HG03520 (cell line): ENCODE results near the gene IGFL4.

Source experiments
- ATAC-seq: cut with Tn5 transposase; IDR thresholded peaks from one replicate; pipeline ENCODE4 v1.9.1; 2021; ENCODE audit warnings: mild to moderate bottlenecking, moderate library complexity; ENCODE audit not compliant: unreplicated experiment

IGFL4 gene

GRCh38 chr19:46022431-46023310 lies 18.1 kb downstream of the IGFL4 start, which contains the start of gene PGLYRP1:
Gene PGLYRP1 (minus strand): TSS chr19:46023053. CDS start chr19:46023021, 32 bp downstream.
- ATAC-seq = no peak

DNA sequence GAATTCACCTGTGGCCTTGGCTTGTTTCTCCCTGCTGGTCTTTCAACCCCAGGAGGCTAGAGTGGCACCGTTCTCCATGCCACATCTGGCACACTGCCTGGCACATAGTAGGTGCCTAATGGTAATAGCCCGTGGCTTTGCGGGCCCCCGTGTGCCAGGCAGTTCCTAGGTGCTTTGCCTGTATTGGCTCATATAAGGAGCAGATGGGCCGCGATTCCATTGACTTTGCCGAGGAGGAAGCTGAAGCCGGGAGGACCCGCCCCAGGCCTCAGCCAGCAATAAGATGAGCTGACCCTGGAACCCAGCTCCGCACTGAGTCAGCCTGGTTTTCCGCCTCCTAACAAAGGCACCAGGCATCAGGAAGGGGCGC lies 18.8 kb downstream of the IGFL4 start:
- ATAC-seq = no peak

DNA sequence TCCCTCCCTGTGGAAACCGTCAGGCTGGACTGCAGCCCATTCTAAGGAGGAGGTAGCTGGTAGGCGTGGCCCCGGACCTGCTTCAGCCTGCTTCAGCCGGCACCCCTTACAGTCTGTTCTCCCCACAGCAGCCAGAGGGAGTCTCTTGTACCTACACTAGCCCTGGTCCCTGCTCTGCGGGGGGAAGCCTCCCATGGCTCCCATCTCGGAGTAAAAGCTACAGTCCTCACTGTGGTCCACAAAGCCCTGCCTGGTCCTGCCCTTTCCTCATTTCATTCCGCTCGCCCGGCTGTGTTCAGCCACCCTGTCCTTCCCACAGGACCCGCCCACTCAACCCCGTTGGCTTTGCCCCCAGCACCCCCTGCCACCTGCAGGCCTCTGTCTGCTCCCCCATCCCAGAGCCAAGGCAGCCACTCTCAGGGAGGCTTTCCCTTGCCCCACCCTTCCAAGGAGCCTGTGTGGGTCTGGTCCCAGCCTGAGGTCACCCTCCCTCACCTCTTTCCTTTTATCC lies 19.2 kb downstream of the IGFL4 start:
- no peak for ATAC-seq

DNA sequence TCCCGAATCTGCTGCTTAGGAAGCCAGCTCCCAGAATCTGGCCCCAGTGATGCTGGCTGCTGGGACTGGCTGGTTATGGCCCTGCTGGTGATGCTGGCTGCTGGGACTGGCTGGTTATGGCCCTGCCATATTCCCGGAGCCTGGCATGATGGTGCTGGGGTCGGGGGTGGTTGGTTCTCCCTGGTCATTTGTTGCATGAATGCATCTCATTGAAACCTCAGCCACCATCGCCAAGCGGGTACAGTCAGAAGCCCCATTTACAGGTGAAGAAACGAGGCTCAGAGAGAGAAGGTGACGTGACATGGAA lies 20.0 kb downstream of the IGFL4 start:
- ATAC-seq = no peak

GRCh38 chr19:46019270-46019669 lies 21.5 kb downstream of the IGFL4 start:
- no peak for ATAC-seq

- ATAC-seq = no peak
Measured at GRCh38 chr19:46018729-46019251, 22.0 kb downstream of the IGFL4 start.

DNA sequence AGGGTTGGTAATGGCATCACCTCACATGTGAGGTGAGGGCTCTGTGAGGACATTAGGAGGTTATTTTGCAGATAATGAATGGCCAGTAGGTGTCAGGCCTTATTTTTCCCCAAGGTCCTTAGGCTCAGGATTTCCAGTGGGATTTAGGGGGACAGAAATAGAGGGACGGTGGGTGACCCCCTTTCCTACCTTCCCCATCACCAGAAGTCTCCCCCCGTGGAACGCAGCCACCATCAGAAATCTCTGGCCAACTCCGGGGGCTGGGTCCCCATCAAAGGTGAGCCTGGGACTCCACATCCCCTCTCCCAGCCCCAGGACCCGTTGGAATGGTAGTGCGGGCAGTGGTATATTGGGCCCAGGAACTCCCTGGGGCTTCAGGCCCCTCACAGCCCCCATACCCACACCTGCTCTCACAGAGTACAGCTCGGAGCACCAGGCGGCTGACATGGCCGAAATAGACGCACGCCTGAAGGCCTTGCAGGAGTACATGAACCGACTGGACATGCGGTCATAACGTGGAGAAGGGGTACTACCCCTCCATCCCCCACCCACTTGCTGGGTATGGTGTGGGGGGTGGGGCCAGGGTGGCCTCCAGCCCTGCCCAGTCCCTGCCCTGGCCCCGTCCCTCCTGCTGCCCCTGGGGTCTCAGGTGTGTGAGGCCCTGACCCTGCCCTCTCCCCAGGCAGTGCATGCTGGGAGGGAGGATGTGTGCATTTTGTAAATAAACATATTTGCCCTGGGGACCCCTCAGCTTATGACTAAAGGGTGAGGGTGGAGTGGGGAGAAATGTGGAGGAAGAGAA lies 22.7 kb downstream of the IGFL4 start:
- no peak for ATAC-seq

GRCh38 chr19:46017095-46017429 lies 23.7 kb downstream of the IGFL4 start:
- no peak for ATAC-seq

DNA sequence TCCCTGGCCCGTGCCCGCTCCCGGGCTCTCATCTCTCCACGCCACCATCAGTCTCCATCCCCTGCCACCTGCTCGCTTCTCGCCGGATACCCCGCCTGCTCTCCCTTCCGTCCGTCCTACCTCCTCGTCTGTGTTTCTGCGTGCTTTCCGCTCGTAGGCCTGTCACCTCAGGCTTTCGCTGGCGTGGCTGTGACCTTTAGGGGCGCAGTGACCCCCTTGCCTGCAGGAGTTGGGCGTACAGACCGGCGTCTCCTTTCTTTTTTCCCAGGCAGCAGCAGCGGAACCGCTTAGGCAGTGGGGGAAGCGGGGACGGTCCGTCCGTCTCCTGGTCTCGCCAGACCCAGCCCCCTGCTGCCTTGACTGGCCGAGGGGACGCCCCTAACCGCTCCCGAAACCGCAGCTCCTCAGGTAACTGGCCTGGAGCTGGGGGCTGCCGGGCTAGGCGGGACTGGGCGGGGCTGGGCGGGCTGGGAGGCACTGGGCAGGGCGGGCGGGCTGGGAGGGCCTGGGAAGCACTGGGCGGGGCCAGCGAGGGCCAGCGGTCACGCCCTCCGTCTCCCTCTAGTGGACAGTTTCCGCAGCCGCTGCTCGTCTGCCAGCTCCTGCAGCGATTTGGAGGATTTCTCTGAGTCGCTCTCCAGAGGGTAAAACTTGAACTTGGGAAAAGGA lies 24.2 kb downstream of the IGFL4 start:
- no peak for ATAC-seq

DNA sequence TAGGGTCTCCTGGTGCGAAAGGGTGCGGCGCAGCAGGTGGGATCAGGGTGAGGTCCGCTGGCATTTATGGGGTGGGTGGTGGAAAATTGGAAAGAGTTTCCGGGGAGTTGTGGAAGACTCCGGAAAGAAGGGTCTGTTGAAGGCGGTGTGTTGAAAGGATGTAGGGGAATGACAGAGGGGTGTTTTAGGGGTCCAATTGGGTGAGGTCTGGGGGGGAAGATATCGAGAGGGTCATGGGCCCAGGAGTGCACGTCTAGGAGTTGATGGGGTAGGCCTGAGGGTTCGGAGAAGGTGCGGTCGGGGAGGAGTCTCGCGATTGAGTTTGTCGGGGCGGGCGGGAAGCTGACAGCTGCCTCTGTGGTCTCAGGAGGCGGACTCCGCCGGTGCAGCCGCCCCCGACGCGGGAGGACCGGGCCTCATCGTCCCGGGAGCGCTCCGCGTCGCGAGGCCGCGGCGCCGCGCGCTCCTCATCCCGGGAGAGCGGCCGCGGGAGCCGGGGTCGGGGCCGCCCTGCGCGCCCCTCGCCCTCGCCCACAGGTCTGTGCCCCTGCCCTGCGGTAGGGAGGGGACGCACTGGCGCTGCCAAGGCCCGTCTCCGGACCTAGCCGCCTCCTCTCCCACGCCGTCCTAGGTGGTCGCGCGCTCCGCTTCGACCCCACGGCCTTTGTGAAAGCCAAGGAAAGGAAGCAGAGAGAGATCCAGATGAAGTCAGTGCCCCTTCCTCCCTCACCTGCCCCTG lies 24.9 kb downstream of the IGFL4 start:
- ATAC-seq = no peak

- ATAC-seq = no peak
Measured at GRCh38 chr19:46014941-46015686, 25.7 kb downstream of the IGFL4 start.

GRCh38 chr19:46014534-46014933 lies 26.3 kb downstream of the IGFL4 start:
- no peak for ATAC-seq

- ATAC-seq = no peak
Measured at GRCh38 chr19:46009530-46010510, 31.0 kb downstream of the IGFL4 start.

DNA sequence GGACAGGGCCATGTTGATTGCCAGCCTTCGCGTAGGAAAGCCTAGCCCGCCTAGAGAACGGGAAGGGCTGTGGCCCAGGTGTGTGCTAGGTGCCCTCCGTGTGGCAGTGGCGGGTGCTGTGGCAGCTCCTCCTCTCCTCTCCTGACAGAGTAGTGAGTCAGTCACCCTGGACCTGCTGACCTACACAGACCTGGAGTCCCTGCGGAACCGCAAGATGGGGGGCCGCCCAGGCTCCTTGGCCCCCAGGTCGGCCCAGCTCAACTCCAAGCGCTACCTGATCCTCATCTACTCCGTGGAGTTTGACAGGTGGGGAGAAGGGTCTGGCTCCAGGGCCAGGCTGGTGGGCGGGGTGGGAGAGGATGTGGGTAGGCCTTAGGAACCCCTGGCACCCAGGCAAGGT lies 34.4 kb downstream of the IGFL4 start:
- ATAC-seq = no peak

DNA sequence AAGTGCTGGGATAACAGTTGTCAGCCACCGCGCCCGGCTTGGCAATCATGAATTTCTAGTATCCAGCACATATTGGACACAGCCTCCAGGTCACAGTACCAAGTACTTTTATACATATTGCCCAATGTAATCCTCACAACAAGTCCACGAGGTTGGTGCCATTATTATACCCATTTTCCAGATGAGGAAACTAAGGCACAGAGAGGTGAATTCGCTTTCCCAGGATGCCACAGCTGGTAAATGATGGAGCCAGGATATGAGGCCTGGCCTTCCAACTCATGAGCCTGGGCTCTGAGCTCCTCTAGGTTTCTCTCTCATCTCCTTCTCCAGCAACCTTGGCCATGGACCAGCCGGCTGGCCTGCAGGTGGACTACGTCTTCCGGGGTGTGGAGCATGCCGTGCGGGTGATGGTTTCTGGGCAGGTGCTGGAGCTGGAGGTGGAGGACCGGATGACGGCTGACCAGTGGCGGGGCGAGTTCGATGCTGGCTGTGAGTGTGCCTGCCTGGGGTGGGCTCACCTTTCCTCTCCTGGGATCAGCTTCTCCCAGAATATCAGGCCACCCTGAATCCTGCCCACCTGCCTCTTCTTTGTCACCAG lies 38.0 kb downstream of the IGFL4 start:
- no peak for ATAC-seq

DNA sequence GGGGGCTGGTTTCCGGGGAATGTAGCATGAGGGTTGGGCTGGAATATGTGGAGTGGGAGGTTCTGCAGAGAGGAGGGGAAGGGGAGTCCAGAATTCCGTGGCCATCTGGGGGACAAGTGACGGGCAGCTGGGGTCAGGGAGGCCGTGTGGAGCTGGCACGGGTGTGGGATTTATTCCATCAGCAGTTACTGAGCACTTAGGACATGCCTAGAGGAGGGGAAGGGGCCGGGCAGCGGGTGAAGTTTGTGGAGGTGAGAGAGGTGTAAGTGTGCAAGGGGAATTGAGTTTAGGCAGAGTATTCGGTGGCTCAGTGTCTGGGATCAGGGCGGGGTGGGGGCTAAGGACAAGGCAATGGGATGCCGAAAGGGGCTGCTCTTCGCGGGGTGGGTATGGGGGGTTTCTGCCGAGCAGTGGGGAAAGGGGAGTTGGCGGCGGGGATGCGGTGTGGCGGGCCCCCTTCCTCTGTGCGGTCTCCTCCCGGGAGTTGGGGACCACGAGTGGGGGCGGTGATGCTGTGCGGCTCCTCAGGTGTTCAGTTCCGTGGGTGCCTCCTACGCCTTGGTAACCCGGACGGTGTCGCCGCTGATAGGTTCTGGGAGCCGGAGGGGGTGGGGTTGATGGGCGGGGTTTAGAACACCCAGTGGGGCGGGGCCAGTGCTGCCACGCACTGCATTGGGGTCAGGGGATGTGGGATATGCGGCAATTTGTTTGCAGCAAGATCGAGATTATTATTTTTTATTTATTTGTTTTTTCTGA lies 40.1 kb downstream of the IGFL4 start:
- no peak for ATAC-seq

DNA sequence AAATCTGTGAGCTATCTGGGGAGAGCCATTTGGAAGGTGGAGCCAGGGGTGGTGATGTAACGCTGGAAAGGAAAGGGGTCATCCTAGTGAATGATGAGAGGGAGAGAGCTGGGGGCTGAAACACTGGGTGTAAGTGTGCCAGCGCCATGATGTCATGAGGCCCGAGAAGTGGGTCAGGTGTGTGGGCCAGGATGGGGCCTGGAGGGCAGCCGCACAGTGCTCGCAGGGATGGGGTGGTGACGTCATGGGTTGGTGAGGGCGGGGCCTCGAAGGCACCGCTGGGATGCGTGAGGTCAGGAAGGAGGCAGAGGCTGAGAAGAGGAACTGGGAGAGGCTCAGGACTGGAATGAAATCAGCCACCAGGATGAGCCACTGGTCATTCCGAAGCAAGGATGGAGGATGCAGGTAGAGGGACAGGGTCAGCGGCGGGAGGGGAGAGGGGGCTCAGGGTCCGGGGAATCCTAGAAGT lies 41.1 kb downstream of the IGFL4 start:
- ATAC-seq = no peak

- no peak for ATAC-seq
Measured at GRCh38 chr19:45998834-45999233, 42.0 kb downstream of the IGFL4 start.
